Skeletal muscle satellite cell (primary cell): Measurements from ENCODE around the gene B3GLCT.

ENCODE experiments used
- H3K27me3 ChIP-seq: 2 replicates; pipeline ENCODE4 v1.7.0; 2013; ENCODE audit warnings: low read length; ENCODE audit not compliant: control insufficient read depth, insufficient read depth
- H3K36me3 ChIP-seq: 2 replicates; pipeline ENCODE4 v1.7.0; 2013; ENCODE audit warnings: mild to moderate bottlenecking, control low read depth, low read length; ENCODE audit not compliant: insufficient read depth
- H3K4me1 ChIP-seq: 2 replicates; pipeline ENCODE4 v1.7.0; 2013; ENCODE audit warnings: low read length; ENCODE audit not compliant: control insufficient read depth, insufficient read depth
- H3K4me2 ChIP-seq: 2 replicates; pipeline ENCODE4 v1.7.0; 2013; ENCODE audit warnings: mild to moderate bottlenecking, low read length
- H3K4me3 ChIP-seq: 2 replicates; pipeline ENCODE4 v1.7.0; 2013; ENCODE audit warnings: low read length
- H3K9ac ChIP-seq: 2 replicates; pipeline ENCODE4 v1.7.0; 2013; ENCODE audit warnings: mild to moderate bottlenecking, low read depth, low read length, moderate library complexity
- H3K9me3 ChIP-seq: replicated peaks from 2 replicates; pipeline ENCODE4 v1.7.0; 2013; ENCODE audit warnings: mild to moderate bottlenecking, control low read depth, low read length

B3GLCT gene

GRCh38 chr13:31184981-31185645 lies 14.7 kb upstream of the B3GLCT start:
- H3K36me3 ChIP-seq = no peaks in the 10 kb centered on the region
- H3K4me1 ChIP-seq = no peaks in the 10 kb centered on the region
- H3K9me3 ChIP-seq = no peaks in the 10 kb centered on the region
- H3K9ac ChIP-seq = no peak overlapping the region
- no peak overlapping the region for H3K4me2 ChIP-seq
- H3K27me3 ChIP-seq = peaks cover 8% of the 10 kb centered on the region
- no peak overlapping the region for H3K4me3 ChIP-seq

GRCh38 chr13:31191748-31192147 lies 8.0 kb upstream of the B3GLCT start:
- no peaks in the 10 kb centered on the region for H3K4me1 ChIP-seq
- no peak overlapping the region for H3K4me3 ChIP-seq
- no peaks in the 10 kb centered on the region for H3K36me3 ChIP-seq
- no peak overlapping the region for H3K9ac ChIP-seq
- peaks cover 19% of the 10 kb centered on the region for H3K27me3 ChIP-seq
- no peak overlapping the region for H3K4me2 ChIP-seq
- no peaks in the 10 kb centered on the region for H3K9me3 ChIP-seq

- Histone ChIP-seq H3K27me3 (peaks cover 19% of the 10 kb centered on the region), H3K4me1 (no peaks in the 10 kb centered on the region)
Measured at GRCh38 chr13:31192306-31192705, 7.5 kb upstream of the B3GLCT start.

GRCh38 chr13:31195616-31196015 lies 4.2 kb upstream of the B3GLCT start:
- Histone ChIP-seq H3K9me3 (no peaks in the 10 kb centered on the region), H3K4me1 (peaks cover 3% of the 10 kb centered on the region), H3K27me3 (peaks cover 14% of the 10 kb centered on the region), H3K9ac (no peak overlapping the region), H3K4me3 (no peak overlapping the region), H3K4me2 (no peak overlapping the region), H3K36me3 (no peaks in the 10 kb centered on the region)

More at GRCh38 chr13:31192306-31192705, 7.5 kb upstream of the B3GLCT start:
- Histone ChIP-seq H3K9ac (no peak overlapping the region), H3K9me3 (no peaks in the 10 kb centered on the region), H3K4me3 (no peak overlapping the region), H3K36me3 (no peaks in the 10 kb centered on the region), H3K4me2 (no peak overlapping the region)

- H3K9ac ChIP-seq = no peak overlapping the region
- peaks cover 15% of the 10 kb centered on the region for H3K4me1 ChIP-seq
- no peak overlapping the region for H3K4me2 ChIP-seq
- H3K4me3 ChIP-seq = no peak overlapping the region
- peaks cover 5% of the 10 kb centered on the region for H3K27me3 ChIP-seq
- H3K36me3 ChIP-seq = no peaks in the 10 kb centered on the region
- no peaks in the 10 kb centered on the region for H3K9me3 ChIP-seq
Measured at GRCh38 chr13:31196992-31197391, 2.8 kb upstream of the B3GLCT start.

- H3K4me1 ChIP-seq = peaks cover 15% of the 10 kb centered on the region
- no peak overlapping the region for H3K9ac ChIP-seq
- no peaks in the 10 kb centered on the region for H3K27me3 ChIP-seq
- no peaks in the 10 kb centered on the region for H3K36me3 ChIP-seq
- H3K4me2 ChIP-seq = no peak overlapping the region
- no peaks in the 10 kb centered on the region for H3K9me3 ChIP-seq
- no peak overlapping the region for H3K4me3 ChIP-seq
Measured at GRCh38 chr13:31198519-31198918, 1.3 kb upstream of the B3GLCT start.

GRCh38 chr13:31199527-31199848 lies 287 bp upstream of the B3GLCT start:
- H3K9ac ChIP-seq = peak overlapping the region; percentile 92
- no peaks in the 10 kb centered on the region for H3K9me3 ChIP-seq
- H3K36me3 ChIP-seq = no peaks in the 10 kb centered on the region
- H3K4me2 ChIP-seq = peak overlapping the region; percentile 92
- peak overlapping the region; percentile 89 for H3K4me3 ChIP-seq
- no peaks in the 10 kb centered on the region for H3K27me3 ChIP-seq
- H3K4me1 ChIP-seq = peaks cover 19% of the 10 kb centered on the region

- H3K36me3 ChIP-seq = no peaks in the 10 kb centered on the region
- H3K4me2 ChIP-seq = peak overlapping the region; percentile 92
- peak overlapping the region; percentile 89 for H3K4me3 ChIP-seq
Measured at GRCh38 chr13:31200637-31200971, 829 bp downstream of the B3GLCT start.

GRCh38 chr13:31201341-31202031 lies 1.7 kb downstream of the B3GLCT start:
- Histone ChIP-seq H3K4me2 (peak overlapping the region; percentile 92), H3K36me3 (no peaks in the 10 kb centered on the region), H3K27me3 (no peaks in the 10 kb centered on the region), H3K9ac (peak overlapping the region; percentile 92), H3K4me1 (peaks cover 24% of the 10 kb centered on the region), H3K4me3 (peak overlapping the region; percentile 89), H3K9me3 (no peaks in the 10 kb centered on the region)

More at GRCh38 chr13:31200637-31200971, 829 bp downstream of the B3GLCT start:
- Histone ChIP-seq H3K27me3 (no peaks in the 10 kb centered on the region), H3K9ac (peak overlapping the region; percentile 92), H3K4me1 (peaks cover 24% of the 10 kb centered on the region), H3K9me3 (no peaks in the 10 kb centered on the region)

- peaks cover 32% of the 10 kb centered on the region for H3K4me1 ChIP-seq
- no peaks in the 10 kb centered on the region for H3K36me3 ChIP-seq
Measured at GRCh38 chr13:31204592-31204991, 4.8 kb downstream of the B3GLCT start.

GRCh38 chr13:31207661-31208552 lies 8.1 kb downstream of the B3GLCT start:
- H3K4me2 ChIP-seq = no peak overlapping the region
- no peak overlapping the region for H3K4me3 ChIP-seq
- H3K9ac ChIP-seq = no peak overlapping the region
- H3K36me3 ChIP-seq = no peaks in the 10 kb centered on the region
- H3K27me3 ChIP-seq = no peaks in the 10 kb centered on the region
- H3K9me3 ChIP-seq = no peaks in the 10 kb centered on the region
- H3K4me1 ChIP-seq = peaks cover 26% of the 10 kb centered on the region

More at GRCh38 chr13:31204592-31204991, 4.8 kb downstream of the B3GLCT start:
- H3K4me2 ChIP-seq = no peak overlapping the region
- H3K4me3 ChIP-seq = no peak overlapping the region
- no peaks in the 10 kb centered on the region for H3K27me3 ChIP-seq
- no peak overlapping the region for H3K9ac ChIP-seq
- no peaks in the 10 kb centered on the region for H3K9me3 ChIP-seq
